Stimulated activated CD4-positive, alpha-beta T cell treated with anti-CD3 and anti-CD28 coated beads, Interleukin-1b, Interleukin-23, amount 100 ng/mL, for 1 hour (primary cell): ENCODE data around the gene KCNQ1.

Experiments used
- DNase-seq, 2 donors: peaks; one replicate each; pipeline ENCODE4 v3.0.0-alpha.2; 2020; ENCODE audit warnings: low read depth in 2 of 2

Gene KCNQ1

DNA sequence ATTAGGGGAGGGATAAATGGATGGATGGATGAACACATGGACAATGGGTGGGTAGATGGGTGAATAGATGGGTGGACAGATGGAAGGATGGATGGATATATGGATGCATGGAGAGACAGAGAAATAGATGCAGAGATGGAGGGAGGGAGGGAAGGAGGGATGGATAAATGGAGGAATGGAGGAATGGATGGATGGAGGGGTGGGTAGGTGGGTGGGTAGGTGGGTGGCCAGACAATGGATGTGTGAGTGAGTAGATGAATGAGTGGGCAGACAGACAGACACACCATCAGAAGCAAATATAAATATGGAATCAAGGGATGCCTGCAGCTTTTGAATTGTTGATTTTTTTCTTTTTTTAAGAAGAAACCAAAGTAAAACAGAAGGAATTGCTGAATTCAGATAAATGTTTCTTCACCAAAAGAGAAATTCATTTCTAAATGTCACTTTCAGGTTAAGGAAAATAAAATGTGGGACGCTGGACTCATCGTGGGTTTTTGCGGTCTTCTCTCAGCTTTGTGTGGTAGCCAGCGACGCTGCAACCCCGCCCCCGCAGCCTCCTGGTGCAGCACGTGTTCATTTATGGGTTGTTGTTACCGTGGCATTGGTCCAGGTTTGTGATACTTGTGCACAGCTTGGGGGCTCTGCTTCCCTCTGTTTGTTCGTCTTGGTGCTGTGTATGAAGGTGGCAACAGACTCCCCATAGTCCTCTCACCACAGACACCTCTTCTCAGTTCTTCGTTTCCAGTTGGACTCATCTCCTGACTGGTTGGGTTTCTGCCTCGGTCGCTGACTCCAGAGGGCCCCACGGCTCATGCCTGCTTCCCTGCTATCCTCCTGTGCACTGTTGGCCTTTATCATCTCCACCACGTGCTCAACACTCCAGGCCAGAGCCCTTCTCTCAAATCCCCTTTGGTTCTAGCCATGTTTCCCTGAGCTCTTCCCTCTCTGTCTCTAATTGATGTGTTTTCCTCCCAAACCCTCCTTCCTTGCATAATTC, 364.3 kb downstream of the KCNQ1 start:
- no peak for DNase-seq

DNA sequence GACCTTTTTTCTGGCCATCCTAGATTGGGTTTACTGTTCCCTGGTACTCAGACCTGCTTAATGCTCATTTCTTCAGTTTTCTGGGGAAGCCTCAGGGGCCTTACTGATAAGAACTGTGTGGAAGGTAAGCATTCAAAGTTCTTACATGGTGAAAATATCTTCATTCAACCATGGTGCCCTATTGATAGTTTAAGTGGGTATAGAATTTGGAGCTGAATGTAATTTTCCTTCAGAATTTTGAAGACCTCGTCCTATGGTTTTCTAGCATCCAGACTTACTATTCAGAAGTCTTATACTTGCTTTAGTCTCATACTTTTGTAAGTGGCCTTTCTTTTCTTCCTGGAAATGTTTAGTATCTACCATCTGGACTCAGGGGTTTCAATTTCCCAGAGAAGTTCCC, 365.0 kb downstream of the KCNQ1 start:
- DNase-seq, result no peak

DNA sequence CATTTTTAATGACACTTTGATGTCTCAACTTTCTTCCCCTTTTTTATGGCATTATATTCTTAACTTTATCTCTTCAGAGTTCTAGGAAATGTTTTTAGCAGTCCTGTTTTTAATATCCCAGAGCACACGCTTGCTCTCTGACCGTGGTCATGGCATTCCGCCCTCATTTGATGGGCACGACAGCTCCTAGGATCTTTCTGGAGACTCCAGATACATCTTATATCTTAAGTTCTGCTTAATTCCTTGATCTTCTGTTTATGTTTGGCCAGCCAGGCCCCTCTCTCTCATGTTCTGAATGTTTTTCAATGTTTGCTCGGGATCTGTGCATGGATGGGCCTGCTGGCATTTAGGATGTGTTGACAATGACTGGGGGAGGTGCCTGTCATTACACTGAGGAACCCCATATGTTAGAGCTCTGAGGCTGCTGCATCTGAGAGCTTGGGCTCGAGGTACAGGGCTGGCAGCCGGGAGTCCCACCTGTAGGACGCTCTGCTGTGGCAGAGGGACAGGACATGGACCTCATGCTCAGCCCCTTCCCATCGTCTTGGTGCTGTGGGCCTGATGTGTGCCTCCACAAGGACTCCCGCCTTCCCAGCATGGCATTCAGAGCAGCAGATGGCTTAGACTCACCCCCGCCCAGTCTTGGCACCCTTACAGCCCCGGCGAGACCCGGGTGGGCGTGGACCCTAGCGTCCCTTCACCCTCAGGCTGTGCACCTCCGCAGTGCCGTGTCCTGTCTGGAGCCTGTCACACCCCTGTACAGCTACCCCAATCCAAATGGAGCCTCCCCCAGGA, 365.8 kb downstream of the KCNQ1 start:
- DNase-seq, result no peak

DNA sequence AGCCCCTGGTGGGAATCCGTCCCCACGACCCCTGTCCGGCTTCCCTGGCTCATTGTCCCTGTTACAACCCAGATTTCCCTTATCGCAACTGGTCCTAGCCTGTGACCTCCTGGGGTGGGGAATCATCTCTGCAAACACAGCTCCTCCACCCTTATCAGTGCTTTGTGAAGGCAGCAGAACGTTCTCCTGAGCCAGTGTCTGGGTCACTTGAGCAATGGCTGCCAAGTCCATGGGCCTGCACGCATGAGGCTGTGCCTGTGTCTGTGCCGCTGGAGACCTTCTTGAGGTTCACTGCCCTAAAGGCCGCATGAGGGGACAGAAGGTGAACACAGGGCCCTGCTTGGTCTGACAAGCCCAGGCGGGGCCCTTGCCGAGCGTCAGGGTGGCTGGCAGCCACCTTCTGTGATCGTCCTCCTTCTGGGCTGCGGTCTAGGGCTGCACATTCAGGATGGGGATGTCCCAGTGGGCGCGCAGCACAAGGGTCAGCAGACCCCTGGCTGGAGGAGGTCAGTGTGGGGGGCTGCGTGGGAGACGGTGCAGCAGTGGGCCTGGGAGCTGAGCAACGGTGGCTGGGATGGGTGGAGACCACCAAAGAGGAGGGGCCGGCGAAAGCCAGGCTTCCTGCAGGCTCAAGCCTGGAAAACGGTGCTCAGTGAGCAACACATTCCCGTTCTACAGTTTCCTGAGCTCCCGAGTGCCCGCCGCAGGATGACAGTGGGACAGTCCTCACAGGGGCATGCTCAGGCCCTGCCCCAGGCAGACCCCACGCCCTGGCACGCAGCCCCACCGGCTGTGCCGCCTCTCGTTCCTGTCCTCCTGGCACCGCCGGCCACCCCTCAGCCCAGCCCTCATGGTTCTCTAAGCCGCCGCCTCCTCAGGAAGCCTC, 366.6 kb downstream of the KCNQ1 start:
- no peak for DNase-seq

DNA sequence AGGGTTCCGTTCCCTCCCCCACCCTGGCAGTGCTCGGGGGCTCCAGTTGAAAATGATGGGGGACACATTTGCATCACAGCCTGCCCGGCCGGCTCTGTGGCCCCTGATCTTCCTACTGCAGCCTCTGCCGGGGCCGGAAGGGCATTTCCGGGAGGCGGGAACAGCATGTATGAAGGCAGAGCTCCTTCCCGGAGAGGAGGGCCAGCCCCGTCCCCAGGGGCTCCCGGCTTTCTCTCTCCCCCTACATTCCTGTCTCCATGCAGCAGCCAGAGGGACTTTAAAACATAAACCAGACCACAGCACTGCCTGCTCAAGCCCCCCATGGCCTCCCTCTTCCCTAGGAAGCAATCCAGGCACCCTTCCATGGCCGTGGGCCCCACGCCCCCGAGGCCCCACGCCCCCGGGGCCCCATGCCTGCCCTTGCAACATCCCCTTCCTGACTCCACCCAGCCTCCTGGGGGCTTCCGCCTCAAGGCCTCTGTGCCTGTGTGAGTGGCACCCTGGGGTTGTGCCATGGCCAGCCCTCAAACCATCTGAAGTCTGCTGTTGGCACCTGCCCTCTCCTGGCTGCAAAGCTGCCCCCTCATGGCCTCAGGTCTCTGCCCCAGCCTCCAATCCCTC, 367.7 kb downstream of the KCNQ1 start:
- DNase-seq, result no peak

DNA sequence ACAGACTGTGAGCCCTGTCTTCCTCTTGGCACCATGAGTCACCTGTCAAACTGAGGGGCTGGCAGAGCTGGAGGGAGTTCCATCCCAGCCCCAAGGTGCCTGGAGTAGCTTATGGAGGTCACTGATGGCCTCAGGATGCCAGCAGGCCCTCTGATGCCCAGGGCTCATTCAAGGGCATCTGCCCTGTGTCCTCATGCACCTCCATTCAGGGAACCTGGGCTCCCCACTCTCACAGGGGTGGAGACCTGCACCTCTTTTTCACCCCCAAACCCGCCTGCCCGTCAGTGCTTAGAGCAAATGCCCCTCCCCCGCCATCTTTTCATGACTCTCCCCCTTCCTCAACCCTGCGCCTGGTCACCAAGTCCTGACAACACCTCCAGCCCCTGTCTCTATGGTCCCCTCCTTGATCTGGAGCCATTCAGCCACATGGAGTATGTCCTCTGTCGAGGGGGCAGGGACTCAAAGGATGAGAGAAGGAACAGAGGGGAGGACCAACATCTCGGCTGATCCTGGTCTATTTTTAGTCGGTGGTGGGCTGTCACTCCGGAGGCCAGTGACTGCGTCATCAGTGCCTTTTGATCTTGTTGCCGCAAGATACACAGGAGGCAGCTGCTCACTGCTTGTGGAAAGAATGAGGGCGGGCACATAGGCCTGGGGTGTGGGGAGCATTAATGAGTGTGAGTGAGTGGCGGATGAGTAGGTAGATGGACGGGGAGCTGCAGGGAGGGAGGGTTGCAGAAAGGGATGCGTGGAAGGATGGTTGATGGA, 368.5 kb downstream of the KCNQ1 start:
- no peak for DNase-seq

DNA sequence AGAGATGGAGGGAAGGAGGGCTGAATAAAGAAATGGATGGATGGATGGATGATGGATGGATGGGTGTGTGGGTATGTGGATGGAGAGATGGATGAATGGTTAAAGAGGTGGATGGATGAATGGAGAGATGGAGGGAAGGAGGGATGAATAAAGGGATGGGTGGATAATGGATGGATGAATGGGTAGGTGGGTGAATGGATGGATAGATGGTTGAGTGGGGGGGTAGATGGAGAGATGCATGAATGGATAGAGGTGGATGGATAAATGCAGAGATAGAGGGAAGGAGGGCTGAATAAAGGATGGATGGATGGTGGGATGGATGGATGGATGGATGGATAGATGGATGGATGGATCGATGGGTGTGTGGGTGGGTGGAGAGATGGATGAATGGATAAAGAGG, 369.2 kb downstream of the KCNQ1 start:
- no peak for DNase-seq

DNA sequence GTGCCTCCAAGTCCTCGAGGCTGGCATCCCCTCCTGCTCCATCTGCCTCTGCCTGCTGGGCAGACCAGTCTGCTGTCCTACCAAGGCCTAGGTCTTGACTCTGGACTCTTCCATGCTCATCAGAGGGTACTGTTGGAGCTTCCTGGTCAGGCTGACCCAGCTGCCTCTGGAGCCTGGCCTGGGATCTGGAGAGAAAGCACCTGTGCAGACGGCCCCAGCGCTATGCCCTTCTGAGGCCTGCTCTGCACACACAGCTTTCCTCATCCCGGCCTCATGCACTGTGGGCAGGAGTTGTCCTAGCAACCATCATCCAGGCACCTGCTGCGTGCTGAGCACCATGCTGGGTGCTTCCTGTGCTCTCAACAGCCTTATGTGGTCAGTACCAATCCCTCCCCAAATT, 369.9 kb downstream of the KCNQ1 start:
- DNase-seq, result no peak

DNA sequence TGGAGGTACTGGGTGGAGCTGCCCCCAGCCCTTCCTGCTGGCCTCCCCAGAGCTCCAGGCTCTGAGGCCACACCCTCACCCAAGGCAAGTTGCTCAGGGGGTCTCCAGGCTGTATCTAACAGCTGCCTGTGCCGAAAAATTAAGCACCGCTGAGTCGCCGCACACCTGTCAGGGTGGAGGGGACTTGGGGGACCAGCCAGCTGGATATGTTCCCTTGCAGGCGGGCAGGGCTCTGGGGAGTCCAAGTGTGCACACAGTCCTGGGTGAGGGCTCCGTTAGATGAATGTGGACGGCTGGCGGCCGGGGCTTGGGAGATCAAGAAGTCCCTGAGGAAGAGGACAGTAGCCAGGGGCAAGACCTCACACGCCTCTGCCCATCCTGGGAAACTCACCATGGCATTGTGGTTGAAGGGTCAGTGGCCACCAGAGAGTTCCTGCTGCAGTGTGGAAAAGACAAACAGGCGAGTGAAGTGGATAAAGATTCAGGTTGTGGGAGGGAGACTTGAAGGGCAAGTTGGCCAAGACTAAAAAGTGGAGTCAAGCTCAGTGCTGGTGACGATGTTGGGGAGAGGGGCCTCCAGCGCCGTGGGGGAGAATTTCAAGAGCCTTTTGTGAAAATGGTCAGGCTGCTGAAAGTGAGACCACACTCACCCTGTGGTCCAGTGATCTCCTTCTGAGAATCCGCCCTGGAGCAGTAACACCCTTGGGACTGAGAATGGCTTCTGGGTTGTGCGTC, 371.1 kb downstream of the KCNQ1 start:
- DNase-seq, result no peak

DNA sequence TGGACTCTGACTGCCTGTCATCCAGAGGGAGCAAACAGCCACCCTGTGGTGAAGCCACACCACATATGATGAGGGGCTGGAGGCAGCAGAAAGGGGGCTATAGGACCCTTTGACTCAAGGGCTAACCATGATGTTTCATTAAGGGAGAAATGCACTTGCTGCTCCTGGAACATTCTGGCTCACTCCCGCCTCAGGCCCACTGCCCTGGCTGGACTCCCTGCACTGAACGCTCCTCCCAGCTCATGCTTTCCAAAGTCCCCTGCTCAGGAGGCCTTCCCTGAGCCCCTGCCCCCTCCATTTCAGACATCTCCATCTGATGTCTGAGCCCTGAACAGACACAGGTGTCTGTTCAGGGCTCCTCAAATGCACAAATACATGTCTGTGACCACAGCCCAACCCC, 371.7 kb downstream of the KCNQ1 start:
- no peak for DNase-seq

DNA sequence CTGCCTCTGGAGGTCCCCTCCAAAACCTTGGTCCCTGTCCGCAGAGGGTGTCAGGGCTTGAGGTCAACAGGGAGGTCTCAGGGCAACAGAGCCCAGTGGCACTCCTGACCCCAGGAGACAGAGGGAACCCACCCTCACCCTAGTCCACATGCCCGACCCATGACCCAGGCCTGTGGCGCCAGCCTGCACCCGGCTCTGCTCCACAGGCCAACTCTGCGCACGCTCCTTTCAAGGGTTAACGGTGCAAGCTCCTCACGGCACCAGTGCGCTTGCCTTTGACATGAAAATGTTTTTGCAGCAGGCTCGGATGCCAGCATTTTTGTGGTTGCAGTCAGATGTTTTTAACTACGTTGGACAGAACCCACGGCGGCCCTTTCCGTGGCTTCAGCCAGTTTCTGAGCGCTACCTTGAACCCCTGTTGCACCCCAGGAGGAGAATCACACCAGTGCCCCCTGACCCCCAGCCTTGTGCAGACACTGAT, 372.2 kb downstream of the KCNQ1 start:
- DNase-seq, result no peak

DNA sequence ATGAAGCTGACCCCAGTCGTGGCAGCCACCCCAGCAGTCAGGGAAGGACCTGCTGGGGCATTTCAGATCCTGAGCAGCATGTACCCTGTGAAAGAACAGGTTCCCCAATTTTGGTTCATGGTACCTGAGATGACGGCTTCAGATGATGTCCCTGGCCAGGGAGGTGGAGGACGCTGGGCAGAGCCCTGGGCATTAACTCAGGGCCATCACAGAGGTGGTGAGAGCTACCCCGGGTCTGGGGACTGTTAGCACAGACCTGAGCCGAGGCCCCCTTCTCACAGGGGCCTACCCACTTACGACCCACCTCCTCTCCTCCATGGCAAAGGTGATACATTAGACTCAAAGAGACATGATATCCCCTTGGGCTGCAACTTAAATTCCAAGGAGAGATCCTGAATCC, 372.6 kb downstream of the KCNQ1 start:
- DNase-seq, result no peak

DNA sequence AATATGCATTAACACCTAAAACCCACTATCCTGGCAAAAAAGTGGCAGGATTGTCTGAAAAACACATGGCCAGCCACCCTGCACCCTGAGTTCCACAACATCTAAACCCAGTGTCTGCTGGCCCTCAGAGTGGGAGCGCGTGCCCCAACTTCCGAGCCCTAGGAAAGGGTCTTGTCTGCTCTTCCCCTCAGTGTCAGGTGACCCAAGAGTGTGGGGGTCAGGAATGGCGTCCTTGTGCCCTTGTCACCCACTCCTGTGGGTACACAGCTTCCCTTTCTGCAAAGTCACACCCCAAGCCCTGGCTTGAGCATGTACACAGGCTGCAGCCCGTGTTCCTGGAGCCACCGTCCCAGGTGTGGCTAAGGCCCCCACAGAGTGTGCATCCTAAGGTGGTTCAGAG, 373.2 kb downstream of the KCNQ1 start:
- DNase-seq, result no peak

DNA sequence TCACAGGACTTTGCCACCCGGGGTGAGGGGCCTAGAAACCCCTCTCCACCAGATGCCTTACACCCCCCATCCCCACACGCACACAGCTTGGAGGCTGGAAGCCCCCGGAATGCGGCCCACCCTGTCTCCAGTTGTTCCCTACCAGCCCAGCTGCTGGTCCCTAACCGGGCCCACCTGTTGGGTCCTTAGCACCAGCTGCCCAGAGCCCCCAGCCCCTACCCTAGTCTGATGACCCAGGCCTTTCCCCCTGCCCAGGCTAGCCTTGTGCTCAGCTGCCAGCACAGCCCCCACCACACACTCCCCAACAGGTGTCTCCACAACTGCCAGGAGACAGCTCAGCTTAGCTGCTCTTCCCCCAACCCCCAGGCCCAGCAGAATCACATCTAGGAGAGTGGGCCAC, 373.7 kb downstream of the KCNQ1 start:
- DNase-seq, result no peak

DNA sequence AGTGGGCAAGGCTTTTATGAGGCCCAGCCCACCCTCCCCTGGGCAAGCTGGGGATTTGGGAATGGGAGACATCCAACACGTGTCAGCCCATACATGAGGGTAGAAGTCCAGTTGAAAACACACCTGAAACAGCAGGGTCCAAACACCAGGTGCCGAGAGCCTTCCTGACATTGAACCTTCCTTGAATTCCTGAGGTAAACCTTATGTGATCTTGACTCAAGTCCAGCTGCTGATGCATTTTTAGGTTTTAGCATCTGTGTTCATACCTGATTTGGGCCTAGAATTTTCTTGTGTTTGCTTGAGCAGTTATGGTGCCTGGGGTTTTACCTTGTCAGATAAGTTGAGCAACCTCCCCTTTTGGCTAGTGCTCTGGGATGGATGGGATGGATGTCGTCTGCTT, 374.5 kb downstream of the KCNQ1 start:
- no peak for DNase-seq

DNA sequence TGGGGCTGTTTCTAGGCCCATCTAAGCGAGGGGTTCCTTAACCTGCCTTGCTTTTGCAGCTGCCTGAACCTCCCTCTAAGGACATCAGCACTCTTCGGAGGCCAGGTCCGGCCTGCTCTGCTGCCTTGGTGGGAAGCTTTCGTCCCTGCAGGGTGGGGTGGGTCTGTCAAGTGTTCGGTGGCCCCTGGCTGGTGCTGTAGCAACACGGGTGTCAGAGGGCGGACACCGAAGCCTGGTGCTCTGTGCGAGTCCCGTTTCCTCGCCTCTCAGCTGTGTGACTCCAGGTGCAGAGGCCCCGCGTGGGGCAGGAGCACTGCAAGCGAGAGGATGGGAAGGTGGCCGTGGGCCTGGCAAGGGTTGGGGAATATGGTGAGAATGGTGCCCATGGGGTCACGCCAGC, 376.2 kb downstream of the KCNQ1 start:
- no peak for DNase-seq

DNA sequence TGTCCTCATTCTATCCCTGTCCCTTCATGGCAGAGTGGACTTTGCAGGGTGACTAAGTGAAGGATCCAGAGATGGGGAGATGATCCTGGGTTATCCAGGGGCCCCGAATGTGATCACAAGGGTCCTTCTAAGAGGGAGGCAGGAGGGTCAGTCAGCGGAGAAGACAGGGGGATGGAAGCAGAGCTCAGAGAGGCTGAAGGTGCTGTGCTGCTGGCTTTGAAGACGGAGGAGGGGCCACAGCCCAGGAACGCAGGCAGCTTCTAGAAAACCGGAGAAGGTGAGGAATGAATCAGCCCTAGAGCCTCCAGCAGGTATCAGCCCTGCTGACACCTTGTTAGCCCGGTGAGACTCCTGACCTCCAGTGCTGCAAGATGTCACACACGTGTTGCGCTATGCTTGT, 377.1 kb downstream of the KCNQ1 start:
- DNase-seq, result no peak

DNA sequence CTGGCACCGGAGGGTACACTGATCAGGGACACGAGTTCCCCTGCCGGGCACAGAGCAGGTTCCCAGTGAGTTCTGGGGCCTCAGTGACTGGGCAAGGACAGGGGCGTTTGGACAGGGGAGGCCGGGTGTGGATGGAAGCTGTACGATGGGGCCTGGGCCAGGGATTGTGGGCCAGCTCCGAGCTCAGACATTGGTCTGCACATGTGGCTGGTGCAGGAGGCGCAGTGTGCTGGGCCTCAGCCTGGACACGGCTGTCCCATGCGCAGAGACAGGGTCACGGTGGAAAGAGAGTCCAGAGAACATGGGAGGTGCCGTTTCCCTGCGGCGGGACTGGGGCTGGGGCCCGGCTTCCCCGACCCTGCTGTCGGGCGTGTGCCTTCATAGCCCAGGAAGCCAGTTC, 380.0 kb downstream of the KCNQ1 start:
- no peak for DNase-seq

DNA sequence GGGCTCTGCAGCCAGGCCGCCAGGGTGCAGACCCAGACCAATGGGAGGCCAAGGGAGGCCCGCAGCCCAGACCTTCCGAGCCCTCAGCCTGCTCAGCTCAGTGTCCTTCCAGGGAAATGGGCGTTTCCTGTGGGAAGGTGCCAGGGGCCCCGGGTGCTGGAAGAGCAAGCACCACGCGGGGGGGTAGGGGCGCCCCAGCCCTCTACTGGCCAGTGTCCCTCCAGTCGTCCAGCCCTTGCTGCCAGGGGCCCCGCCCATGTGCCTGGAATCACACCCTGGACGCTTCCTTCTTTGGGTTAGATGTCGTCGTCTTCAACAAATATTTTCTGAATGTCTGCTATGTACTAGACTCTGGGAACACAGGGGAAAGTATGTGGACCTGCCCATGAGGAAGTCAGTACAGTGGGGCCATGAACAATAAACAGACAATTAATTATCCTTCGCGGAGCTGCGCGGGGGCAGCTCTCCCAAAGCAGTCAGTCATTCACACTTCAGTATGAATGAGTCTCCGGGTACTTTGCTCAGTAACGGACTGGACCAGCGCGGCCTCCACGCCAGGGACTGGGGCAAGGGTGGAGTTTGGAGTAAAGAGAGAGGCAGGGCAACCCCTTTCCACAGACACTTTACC, 380.6 kb downstream of the KCNQ1 start:
- no peak for DNase-seq
